ENCODE data around the gene PPFIBP1. TPM values are rescaled to one million over a fixed set of nuclear protein-coding genes. Genes with fewer than 3 reads are reported as not detected.

The PPFIBP1 gene
- total RNA-seq, 1 donor from 2014 or later, result 84.1 TPM

DNA sequence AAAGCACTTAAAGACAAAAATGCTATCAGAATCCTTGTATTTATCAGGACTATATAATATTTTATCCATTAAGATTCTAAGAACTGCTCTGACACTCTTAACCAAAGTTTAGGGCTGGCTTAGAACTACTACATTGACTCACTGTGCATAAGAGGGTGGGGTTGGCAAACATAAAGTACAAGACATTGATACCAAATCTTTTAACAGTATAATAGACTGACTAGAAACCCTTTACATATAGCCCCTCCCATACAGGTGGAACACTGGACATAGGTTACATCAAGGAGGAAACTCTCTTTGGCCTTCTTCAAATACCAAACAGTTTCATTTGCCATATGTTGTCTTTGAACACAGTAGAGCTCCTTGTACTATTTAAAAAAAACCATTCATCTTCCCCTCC, 156.6 kb downstream of the PPFIBP1 start:
- Mint-ChIP-seq H3K4me1 (ENCODE audit: unreplicated experiment) (no peaks in the 10 kb centered on the region), H3K4me3 (ENCODE audit: unreplicated experiment) (no peak overlapping the region), H3K27ac (ENCODE audit: unreplicated experiment) (no peak overlapping the region), H3K36me3 (ENCODE audit: unreplicated experiment) (peaks cover 45% of the 10 kb centered on the region), H3K9me3 (ENCODE audit: unreplicated experiment) (no peaks in the 10 kb centered on the region), H3K27me3 (ENCODE audit: unreplicated experiment) (no peaks in the 10 kb centered on the region)
- TF ChIP-seq, protein P1, sequence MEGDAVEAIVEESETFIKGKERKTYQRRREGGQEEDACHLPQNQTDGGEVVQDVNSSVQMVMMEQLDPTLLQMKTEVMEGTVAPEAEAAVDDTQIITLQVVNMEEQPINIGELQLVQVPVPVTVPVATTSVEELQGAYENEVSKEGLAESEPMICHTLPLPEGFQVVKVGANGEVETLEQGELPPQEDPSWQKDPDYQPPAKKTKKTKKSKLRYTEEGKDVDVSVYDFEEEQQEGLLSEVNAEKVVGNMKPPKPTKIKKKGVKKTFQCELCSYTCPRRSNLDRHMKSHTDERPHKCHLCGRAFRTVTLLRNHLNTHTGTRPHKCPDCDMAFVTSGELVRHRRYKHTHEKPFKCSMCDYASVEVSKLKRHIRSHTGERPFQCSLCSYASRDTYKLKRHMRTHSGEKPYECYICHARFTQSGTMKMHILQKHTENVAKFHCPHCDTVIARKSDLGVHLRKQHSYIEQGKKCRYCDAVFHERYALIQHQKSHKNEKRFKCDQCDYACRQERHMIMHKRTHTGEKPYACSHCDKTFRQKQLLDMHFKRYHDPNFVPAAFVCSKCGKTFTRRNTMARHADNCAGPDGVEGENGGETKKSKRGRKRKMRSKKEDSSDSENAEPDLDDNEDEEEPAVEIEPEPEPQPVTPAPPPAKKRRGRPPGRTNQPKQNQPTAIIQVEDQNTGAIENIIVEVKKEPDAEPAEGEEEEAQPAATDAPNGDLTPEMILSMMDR (IDR thresholded peaks at IDR 0.05), result no peak
- no peak for DNase-seq (ENCODE audit: extremely low spot score, unreplicated experiment)

DNA sequence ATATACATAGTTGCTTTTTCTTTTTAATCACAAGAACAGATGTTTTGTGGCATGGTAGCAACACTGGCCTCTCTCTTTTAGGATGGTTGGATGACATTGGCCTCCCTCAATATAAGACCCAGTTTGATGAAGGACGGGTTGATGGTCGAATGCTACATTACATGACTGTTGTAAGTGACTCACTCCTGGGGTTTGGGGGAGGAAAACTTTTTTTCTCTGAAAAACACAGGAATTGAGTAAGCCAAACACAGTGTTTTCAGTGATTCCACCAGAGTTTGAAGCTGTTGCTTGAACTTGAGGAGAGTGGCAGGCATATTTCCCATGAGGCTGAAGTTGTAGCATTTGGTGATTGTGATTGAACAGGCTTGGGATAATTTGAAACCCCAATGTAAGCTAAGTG, 158.5 kb downstream of the PPFIBP1 start:
- H3K36me3 Mint-ChIP-seq (ENCODE audit: unreplicated experiment), result peaks cover 48% of the 10 kb centered on the region
- no peaks in the 10 kb centered on the region for H3K27me3 Mint-ChIP-seq (ENCODE audit: unreplicated experiment)
- H3K4me1 Mint-ChIP-seq (ENCODE audit: unreplicated experiment), result no peaks in the 10 kb centered on the region
- H3K4me3 Mint-ChIP-seq (ENCODE audit: unreplicated experiment), result no peak overlapping the region
- TF ChIP-seq, protein P1 (IDR thresholded peaks at IDR 0.05), result no peak
- no peak overlapping the region for H3K27ac Mint-ChIP-seq (ENCODE audit: unreplicated experiment)
- no peak for DNase-seq (ENCODE audit: extremely low spot score, unreplicated experiment)
- H3K9me3 Mint-ChIP-seq (ENCODE audit: unreplicated experiment), result no peaks in the 10 kb centered on the region

DNA sequence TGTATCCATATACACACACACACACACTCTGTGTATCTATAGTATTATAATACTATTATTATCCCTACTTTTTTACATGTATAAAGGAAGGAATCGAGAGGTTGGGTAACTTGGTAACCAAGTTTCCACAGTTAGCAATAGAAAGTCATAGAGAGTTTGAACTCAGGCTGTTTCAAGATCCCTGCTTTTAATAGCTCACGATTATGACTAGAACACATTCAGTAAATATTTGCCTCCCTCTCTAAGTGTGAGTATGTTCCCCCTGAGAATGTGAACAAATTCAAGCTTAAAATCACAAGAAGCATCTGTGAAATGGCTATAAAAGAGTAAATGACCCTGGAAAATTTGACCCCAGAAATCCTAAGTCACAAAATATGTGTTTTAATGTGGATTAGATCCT, 161.3 kb downstream of the PPFIBP1 start:
- H3K36me3 Mint-ChIP-seq (ENCODE audit: unreplicated experiment), result peaks cover 47% of the 10 kb centered on the region
- no peak for DNase-seq (ENCODE audit: extremely low spot score, unreplicated experiment)
- no peaks in the 10 kb centered on the region for H3K9me3 Mint-ChIP-seq (ENCODE audit: unreplicated experiment)
- H3K27ac Mint-ChIP-seq (ENCODE audit: unreplicated experiment), result no peak overlapping the region
- no peaks in the 10 kb centered on the region for H3K4me1 Mint-ChIP-seq (ENCODE audit: unreplicated experiment)
- H3K4me3 Mint-ChIP-seq (ENCODE audit: unreplicated experiment), result no peak overlapping the region
- H3K27me3 Mint-ChIP-seq (ENCODE audit: unreplicated experiment), result no peaks in the 10 kb centered on the region
- TF ChIP-seq, protein P1 (IDR thresholded peaks at IDR 0.05), result no peak

DNA sequence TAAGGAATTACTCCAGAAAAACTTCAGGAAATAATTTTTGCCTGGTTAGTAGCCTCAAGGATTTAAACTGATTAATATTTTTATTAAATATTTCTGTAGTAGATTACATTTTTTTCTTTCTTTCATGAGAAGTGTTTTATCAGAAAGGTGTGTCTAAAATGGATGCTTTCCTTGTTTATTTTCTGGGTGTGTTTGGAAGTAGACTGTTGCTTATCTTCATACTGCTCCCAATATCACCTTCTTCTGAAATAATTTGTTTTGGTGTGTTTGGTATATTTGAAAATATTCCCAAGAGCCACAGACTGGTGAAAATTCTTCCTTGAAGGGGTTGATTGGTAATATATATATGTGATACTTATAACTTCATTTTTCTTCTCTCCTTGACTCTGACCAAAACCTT, 162.1 kb downstream of the PPFIBP1 start:
- H3K4me1 Mint-ChIP-seq (ENCODE audit: unreplicated experiment), result no peaks in the 10 kb centered on the region
- no peaks in the 10 kb centered on the region for H3K27me3 Mint-ChIP-seq (ENCODE audit: unreplicated experiment)
- no peaks in the 10 kb centered on the region for H3K9me3 Mint-ChIP-seq (ENCODE audit: unreplicated experiment)
- H3K4me3 Mint-ChIP-seq (ENCODE audit: unreplicated experiment), result no peak overlapping the region
- TF ChIP-seq, protein P1 (IDR thresholded peaks at IDR 0.05), result no peak
- H3K27ac Mint-ChIP-seq (ENCODE audit: unreplicated experiment), result no peak overlapping the region
- DNase-seq (ENCODE audit: extremely low spot score, unreplicated experiment), result no peak
- peaks cover 45% of the 10 kb centered on the region for H3K36me3 Mint-ChIP-seq (ENCODE audit: unreplicated experiment)

DNA sequence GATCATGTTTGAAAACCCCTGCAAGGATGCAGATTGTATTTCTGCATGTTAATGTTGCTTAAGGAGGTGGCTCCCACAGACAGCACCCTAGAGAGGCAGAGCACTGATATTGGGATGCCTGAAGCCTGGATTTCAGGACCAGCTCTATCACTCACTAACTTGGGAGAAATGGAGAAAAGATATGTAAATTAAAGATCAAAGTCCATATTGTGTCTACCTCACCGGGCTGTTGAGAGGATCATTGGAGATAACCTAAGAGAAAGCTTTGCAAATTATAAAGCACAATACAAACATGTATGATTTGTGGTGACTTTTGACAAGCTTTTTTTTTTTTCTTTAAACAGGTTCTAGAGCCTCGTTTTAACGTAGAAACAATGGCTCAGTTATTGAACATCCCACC, 164.7 kb downstream of the PPFIBP1 start:
- Mint-ChIP-seq H3K4me1 (ENCODE audit: unreplicated experiment) (no peaks in the 10 kb centered on the region), H3K36me3 (ENCODE audit: unreplicated experiment) (peaks cover 46% of the 10 kb centered on the region), H3K4me3 (ENCODE audit: unreplicated experiment) (no peak overlapping the region)

More for the DNA sequence above, 164.7 kb downstream of the PPFIBP1 start:
- no peaks in the 10 kb centered on the region for H3K27me3 Mint-ChIP-seq (ENCODE audit: unreplicated experiment)
- no peaks in the 10 kb centered on the region for H3K9me3 Mint-ChIP-seq (ENCODE audit: unreplicated experiment)
- DNase-seq (ENCODE audit: extremely low spot score, unreplicated experiment), result no peak
- no peak overlapping the region for H3K27ac Mint-ChIP-seq (ENCODE audit: unreplicated experiment)
- TF ChIP-seq, protein P1 (IDR thresholded peaks at IDR 0.05), result no peak
